Limb (tissue), 2 donors: ENCODE results near the gene NEURL1B.
A peak's percentile ranks its signal among the peaks of the same experiment; 100 is the strongest.

Source experiments
- DNase-seq, 2 donors: peaks; one replicate each; pipeline ENCODE4 v3.0.0-alpha.2; 2016; ENCODE audit errors: extremely low spot score in 2 of 2

Gene NEURL1B

GRCh38 chr5:172633403-172633970 lies 7.6 kb upstream of the NEURL1B start:
- DNase-seq, result no peak

- DNase-seq, result no peak
Observed at GRCh38 chr5:172634106-172634899, 6.8 kb upstream of the NEURL1B start.

GRCh38 chr5:172635038-172635437 lies 6.0 kb upstream of the NEURL1B start:
- DNase-seq, result no peak

GRCh38 chr5:172636279-172637050 lies 4.6 kb upstream of the NEURL1B start:
- DNase-seq, result no peak

GRCh38 chr5:172637110-172637580 lies 3.9 kb upstream of the NEURL1B start:
- no peak for DNase-seq

- DNase-seq, result no peak
Observed at GRCh38 chr5:172637740-172638139, 3.3 kb upstream of the NEURL1B start.

- no peak for DNase-seq
Observed at GRCh38 chr5:172638209-172638768, 2.8 kb upstream of the NEURL1B start.

- no peak for DNase-seq
Observed at GRCh38 chr5:172640139-172640538, 924 bp upstream of the NEURL1B start.

- DNase-seq, result peak in 1 of 2 donors; percentile 68
Observed at GRCh38 chr5:172641359-172642050, 442 bp downstream of the NEURL1B start.

GRCh38 chr5:172642051-172642409 lies 967 bp downstream of the NEURL1B start:
- DNase-seq, result no peak

GRCh38 chr5:172642486-172642885 lies 1.4 kb downstream of the NEURL1B start:
- DNase-seq, result no peak

- no peak for DNase-seq
Observed at GRCh38 chr5:172642926-172643871, 2.1 kb downstream of the NEURL1B start.

- DNase-seq, result no peak
Observed at GRCh38 chr5:172644266-172644665, 3.2 kb downstream of the NEURL1B start.

GRCh38 chr5:172644711-172645110 lies 3.6 kb downstream of the NEURL1B start:
- DNase-seq, result no peak

GRCh38 chr5:172645271-172646055 lies 4.4 kb downstream of the NEURL1B start:
- DNase-seq, result no peak

GRCh38 chr5:172646716-172647285 lies 5.7 kb downstream of the NEURL1B start:
- DNase-seq, result no peak

- DNase-seq, result no peak
Observed at GRCh38 chr5:172647352-172648012, 6.4 kb downstream of the NEURL1B start.

- no peak for DNase-seq
Observed at GRCh38 chr5:172648013-172648381, 6.9 kb downstream of the NEURL1B start.

- no peak for DNase-seq
Observed at GRCh38 chr5:172648755-172649154, 7.7 kb downstream of the NEURL1B start.
